ENCODE measurements around the gene BBX.
"Not testable (repeated sequence)": the region's sequence is repeated elsewhere in the genome, so short reads cannot be mapped to it uniquely, and the experiment has no call there.

The BBX gene

DNA sequence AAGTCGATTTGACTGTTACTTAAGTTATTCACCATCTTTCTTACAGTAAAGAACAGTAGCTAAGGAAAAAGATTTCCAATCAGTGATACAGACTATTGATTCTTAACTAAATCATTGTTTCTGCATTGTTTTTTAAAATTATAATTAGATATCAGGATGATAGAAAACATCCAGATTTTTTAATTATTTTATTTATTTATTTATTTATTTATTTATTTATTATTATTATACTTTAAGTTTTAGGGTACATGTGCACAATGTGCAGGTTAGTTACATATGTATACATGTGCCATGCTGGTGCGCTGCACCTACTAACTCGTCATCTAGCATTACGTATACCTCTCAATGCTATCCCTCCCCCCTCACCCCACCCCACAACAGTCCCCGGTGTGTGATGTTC, 169.2 kb downstream of the BBX start:
- H3K4me3 ChIP-seq (ENCODE audit: low read length in 2 of 2); H2BK12ac ChIP-seq (ENCODE audit: low read length); H2BK120ac ChIP-seq (ENCODE audit: low read depth, low read length); H2AFZ ChIP-seq (ENCODE audit: low read length); H3K27ac ChIP-seq (replicated peaks; ENCODE audit: low read length); H3K79me1 ChIP-seq (ENCODE audit: low read depth, low read length); H3K14ac ChIP-seq (ENCODE audit: low read length); H3K9ac ChIP-seq (ENCODE audit: low read depth, low read length, poor library complexity); DNase-seq (ENCODE audit: low spot score); H4K8ac ChIP-seq (ENCODE audit: low read depth, low read length); H3K4ac ChIP-seq (ENCODE audit: low read length); H3K4me1 ChIP-seq (ENCODE audit: control insufficient read depth in 2 of 2, insufficient read depth in 1 of 2, low read depth in 1 of 2, low read length in 2 of 2); H4K91ac ChIP-seq (ENCODE audit: low read depth, low read length, poor library complexity); H3K23ac ChIP-seq (ENCODE audit: low read depth, low read length, poor library complexity); H3K27me3 ChIP-seq (ENCODE audit: control insufficient read depth in 3 of 3, insufficient read depth in 3 of 3, low read depth in 1 of 3, low read length in 3 of 3); H3K18ac ChIP-seq (ENCODE audit: low read length); H3K36me3 ChIP-seq (replicated peaks in 1 of 2; ENCODE audit: control insufficient read depth in 2 of 2, insufficient read depth in 2 of 2, low read length in 2 of 2); H3K4me2 ChIP-seq (ENCODE audit: insufficient read depth, low read length, poor library complexity, severe bottlenecking); H2BK5ac ChIP-seq (ENCODE audit: low read length); H3K9me3 ChIP-seq (replicated peaks in 1 of 2; ENCODE audit: control insufficient read depth in 2 of 2, insufficient read depth in 1 of 2, low read depth in 1 of 2, low read length in 2 of 2); H2BK15ac ChIP-seq (ENCODE audit: low read length); H2AK5ac ChIP-seq (ENCODE audit: low read depth, low read length): not testable (repeated sequence)
- no CpG with 5 or more reads among the region's 5 CpGs for WGBS, 2 donors (ENCODE audit: extremely low coverage in 2 of 2, insufficient read length in 2 of 2, insufficient replicate concordance in 1 of 2)

DNA sequence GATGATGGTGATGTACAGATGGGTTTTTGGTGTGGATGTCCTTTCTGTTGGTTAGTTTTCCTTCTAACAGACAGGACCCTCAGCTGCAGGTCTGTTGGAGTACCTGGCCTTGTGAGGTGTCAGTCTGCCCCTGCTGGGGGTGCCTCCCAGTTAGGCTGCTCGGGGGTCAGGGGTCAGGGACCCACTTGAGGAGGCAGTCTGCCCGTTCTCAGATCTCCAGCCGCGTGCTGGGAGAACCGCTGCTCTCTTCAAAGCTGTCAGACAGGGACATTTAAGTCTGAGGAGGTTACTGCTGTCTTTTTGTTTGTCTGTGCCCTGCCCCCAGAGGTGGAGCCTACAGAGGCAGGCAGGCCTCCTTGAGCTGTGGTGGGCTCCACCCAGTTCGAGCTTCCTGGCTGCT, 174.6 kb downstream of the BBX start:
- not testable (repeated sequence) for H2BK15ac ChIP-seq (ENCODE audit: low read length); H3K9ac ChIP-seq (ENCODE audit: low read depth, low read length, poor library complexity); H3K36me3 ChIP-seq (replicated peaks in 1 of 2; ENCODE audit: control insufficient read depth in 2 of 2, insufficient read depth in 2 of 2, low read length in 2 of 2); H2AK5ac ChIP-seq (ENCODE audit: low read depth, low read length); H2BK120ac ChIP-seq (ENCODE audit: low read depth, low read length); H3K27ac ChIP-seq (replicated peaks; ENCODE audit: low read length); H4K8ac ChIP-seq (ENCODE audit: low read depth, low read length); H3K27me3 ChIP-seq (ENCODE audit: control insufficient read depth in 3 of 3, insufficient read depth in 3 of 3, low read depth in 1 of 3, low read length in 3 of 3); H3K18ac ChIP-seq (ENCODE audit: low read length); H2BK5ac ChIP-seq (ENCODE audit: low read length); H4K91ac ChIP-seq (ENCODE audit: low read depth, low read length, poor library complexity); H3K9me3 ChIP-seq (replicated peaks in 1 of 2; ENCODE audit: control insufficient read depth in 2 of 2, insufficient read depth in 1 of 2, low read depth in 1 of 2, low read length in 2 of 2); H3K79me1 ChIP-seq (ENCODE audit: low read depth, low read length); H2BK12ac ChIP-seq (ENCODE audit: low read length); H3K14ac ChIP-seq (ENCODE audit: low read length); H3K4me2 ChIP-seq (ENCODE audit: insufficient read depth, low read length, poor library complexity, severe bottlenecking); H3K23ac ChIP-seq (ENCODE audit: low read depth, low read length, poor library complexity); H3K4me3 ChIP-seq (ENCODE audit: low read length in 2 of 2); H3K4ac ChIP-seq (ENCODE audit: low read length); DNase-seq (ENCODE audit: low spot score); H2AFZ ChIP-seq (ENCODE audit: low read length); H3K4me1 ChIP-seq (ENCODE audit: control insufficient read depth in 2 of 2, insufficient read depth in 1 of 2, low read depth in 1 of 2, low read length in 2 of 2)
- no CpG with 5 or more reads among the region's 6 CpGs for WGBS, 2 donors (ENCODE audit: extremely low coverage in 2 of 2, insufficient read length in 2 of 2, insufficient replicate concordance in 1 of 2)

DNA sequence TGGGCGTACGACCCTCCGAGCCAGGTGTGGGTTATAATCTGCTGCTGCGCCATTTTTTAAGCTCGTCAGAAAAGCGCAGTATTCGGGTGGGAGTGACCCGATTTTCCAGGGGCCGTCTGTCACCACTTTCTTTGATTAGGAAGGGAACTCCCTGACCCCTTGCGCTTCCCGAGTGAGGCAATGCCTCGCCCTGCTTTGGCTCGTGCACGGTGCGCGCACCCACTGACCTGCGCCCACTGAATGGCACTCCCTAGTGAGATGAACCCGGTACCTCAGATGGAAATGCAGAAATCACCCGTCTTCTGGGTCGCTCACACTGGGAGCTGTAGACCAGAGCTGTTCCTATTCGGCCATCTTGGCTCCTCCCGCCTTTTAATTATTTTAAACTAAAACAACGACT, 175.1 kb downstream of the BBX start:
- H3K4me3 ChIP-seq (ENCODE audit: low read length in 2 of 2): peak overlapping the region in 1 of 2 donors; percentile 67
- not testable (repeated sequence) for H3K27ac ChIP-seq (replicated peaks; ENCODE audit: low read length); H2BK120ac ChIP-seq (ENCODE audit: low read depth, low read length)

DNA sequence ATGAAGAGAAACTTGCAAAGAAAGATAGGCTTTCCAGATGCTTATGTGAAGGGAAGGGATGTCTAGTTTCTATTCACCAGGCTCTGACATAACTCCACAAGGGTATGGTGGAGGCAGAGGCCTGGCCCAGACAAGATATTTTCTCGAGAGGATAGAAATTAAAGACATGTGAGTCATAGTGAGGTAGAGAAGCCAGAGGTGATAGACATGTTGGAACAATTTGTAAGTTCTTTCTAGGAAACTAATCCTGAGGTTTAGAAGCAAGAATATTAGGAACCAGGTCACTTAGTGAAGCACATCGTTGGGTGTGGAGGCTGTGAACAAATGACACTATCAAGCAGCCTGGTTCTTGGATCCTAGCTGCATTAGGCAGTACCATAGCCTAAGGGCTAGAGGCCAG, 176.9 kb downstream of the BBX start:
- H2BK15ac ChIP-seq (ENCODE audit: low read length): no peak overlapping the region

More for the DNA sequence above, 175.1 kb downstream of the BBX start:
- not testable (repeated sequence) for H2AFZ ChIP-seq (ENCODE audit: low read length); H3K18ac ChIP-seq (ENCODE audit: low read length); H4K8ac ChIP-seq (ENCODE audit: low read depth, low read length); H3K27me3 ChIP-seq (ENCODE audit: control insufficient read depth in 3 of 3, insufficient read depth in 3 of 3, low read depth in 1 of 3, low read length in 3 of 3); H3K4ac ChIP-seq (ENCODE audit: low read length); H3K4me1 ChIP-seq (ENCODE audit: control insufficient read depth in 2 of 2, insufficient read depth in 1 of 2, low read depth in 1 of 2, low read length in 2 of 2); H2BK15ac ChIP-seq (ENCODE audit: low read length); H3K14ac ChIP-seq (ENCODE audit: low read length); H3K23ac ChIP-seq (ENCODE audit: low read depth, low read length, poor library complexity); H3K9me3 ChIP-seq (replicated peaks in 1 of 2; ENCODE audit: control insufficient read depth in 2 of 2, insufficient read depth in 1 of 2, low read depth in 1 of 2, low read length in 2 of 2); DNase-seq (ENCODE audit: low spot score); H3K9ac ChIP-seq (ENCODE audit: low read depth, low read length, poor library complexity); H3K79me1 ChIP-seq (ENCODE audit: low read depth, low read length); H2AK5ac ChIP-seq (ENCODE audit: low read depth, low read length); H3K36me3 ChIP-seq (replicated peaks in 1 of 2; ENCODE audit: control insufficient read depth in 2 of 2, insufficient read depth in 2 of 2, low read length in 2 of 2); H2BK12ac ChIP-seq (ENCODE audit: low read length); H2BK5ac ChIP-seq (ENCODE audit: low read length); H4K91ac ChIP-seq (ENCODE audit: low read depth, low read length, poor library complexity)
- H3K4me2 ChIP-seq (ENCODE audit: insufficient read depth, low read length, poor library complexity, severe bottlenecking): peak overlapping the region; percentile 40
- no CpG with 5 or more reads among the region's 23 CpGs for WGBS, 2 donors (ENCODE audit: extremely low coverage in 2 of 2, insufficient read length in 2 of 2, insufficient replicate concordance in 1 of 2)

More for the DNA sequence above, 176.9 kb downstream of the BBX start:
- Histone ChIP-seq H3K4me2 (ENCODE audit: insufficient read depth, low read length, poor library complexity, severe bottlenecking) (no peak overlapping the region), H3K23ac (ENCODE audit: low read depth, low read length, poor library complexity) (no peak overlapping the region), H3K27ac (replicated peaks; ENCODE audit: low read length) (no peak overlapping the region), H2BK5ac (ENCODE audit: low read length) (no peak overlapping the region), H3K9me3 (replicated peaks in 1 of 2; ENCODE audit: control insufficient read depth in 2 of 2, insufficient read depth in 1 of 2, low read depth in 1 of 2, low read length in 2 of 2) (no peaks in the 10 kb centered on the region), H3K36me3 (replicated peaks in 1 of 2; ENCODE audit: control insufficient read depth in 2 of 2, insufficient read depth in 2 of 2, low read length in 2 of 2) (no peaks in the 10 kb centered on the region), H3K4ac (ENCODE audit: low read length) (no peak overlapping the region), H4K8ac (ENCODE audit: low read depth, low read length) (no peak overlapping the region), H3K79me1 (ENCODE audit: low read depth, low read length) (no peaks in the 10 kb centered on the region), H3K4me1 (ENCODE audit: control insufficient read depth in 2 of 2, insufficient read depth in 1 of 2, low read depth in 1 of 2, low read length in 2 of 2) (peaks cover 0 to 10% of the 10 kb centered on the region in 2 donors), H2BK12ac (ENCODE audit: low read length) (no peak overlapping the region), H3K14ac (ENCODE audit: low read length) (no peak overlapping the region), H2BK120ac (ENCODE audit: low read depth, low read length) (no peak overlapping the region), H3K18ac (ENCODE audit: low read length) (no peak overlapping the region), H2AFZ (ENCODE audit: low read length) (no peak overlapping the region), H3K9ac (ENCODE audit: low read depth, low read length, poor library complexity) (no peak overlapping the region), H3K4me3 (ENCODE audit: low read length in 2 of 2) (no peak overlapping the region), H2AK5ac (ENCODE audit: low read depth, low read length) (no peak overlapping the region), H3K27me3 (ENCODE audit: control insufficient read depth in 3 of 3, insufficient read depth in 3 of 3, low read depth in 1 of 3, low read length in 3 of 3) (no peaks in the 10 kb centered on the region), H4K91ac (ENCODE audit: low read depth, low read length, poor library complexity) (no peak overlapping the region)
- no peak for DNase-seq (ENCODE audit: low spot score)
- WGBS, 2 donors (ENCODE audit: extremely low coverage in 2 of 2, insufficient read length in 2 of 2, insufficient replicate concordance in 1 of 2): no CpG with 5 or more reads among the region's 2 CpGs
